CD4-positive, alpha-beta memory T cell (primary cell): ENCODE measurements around the gene METAP1. TPM values are rescaled to one million over a fixed set of nuclear protein-coding genes. Genes with fewer than 3 reads are reported as not detected.

Experiments
- CTCF ChIA-PET: fragments of 350-600 bp; sonication (Branson Sonifier 250); formaldehyde crosslinking; loops from one replicate; lab custom pipeline; 2021; ENCODE audit warnings: inconsistent platforms; ENCODE audit not compliant: partially characterized antibody; lab: Charles Lee
- POLR2A ChIA-PET: fragments of 350-600 bp; sonication (Branson Sonifier 250); formaldehyde crosslinking; loops from one replicate; lab custom pipeline; 2021; ENCODE audit not compliant: partially characterized antibody; lab: Charles Lee
- DNase-seq, 5 donors: peaks; one replicate each; pipeline versions ENCODE4 v3.0.0 to v3.0.0-alpha.2; 2020 to 2022; ENCODE audit warnings: mixed read lengths in 1 of 5
- H3K27ac ChIP-seq: one replicate; pipeline ENCODE4 v1.7.0; 2013; ENCODE audit warnings: low read depth, low read length
- H3K27me3 ChIP-seq: 2 replicates; pipeline ENCODE4 v1.7.0; 2013; ENCODE audit warnings: mild to moderate bottlenecking, low read length, moderate library complexity; ENCODE audit not compliant: insufficient read depth
- H3K36me3 ChIP-seq: 2 replicates; pipeline ENCODE4 v1.7.0; 2013; ENCODE audit warnings: mild to moderate bottlenecking, low read length, moderate library complexity; ENCODE audit not compliant: insufficient read depth
- H3K4me1 ChIP-seq: 2 replicates; pipeline ENCODE4 v1.7.0; 2013; ENCODE audit warnings: mild to moderate bottlenecking, low read length, moderate library complexity; ENCODE audit not compliant: insufficient read depth
- H3K4me3 ChIP-seq, 2 donors: one replicate each; pipeline ENCODE4 v1.7.0; 2013; ENCODE audit warnings: low read length in 2 of 2, mild to moderate bottlenecking in 1 of 2
- H3K9me3 ChIP-seq, 2 donors: one replicate each; pipeline ENCODE4 v1.7.0; 2013; ENCODE audit warnings: low read length in 2 of 2, control low read depth in 1 of 2; ENCODE audit not compliant: control insufficient read depth in 1 of 2
- H3K27ac Mint-ChIP-seq, 7 donors: one replicate each; pipeline ENCODE4 v1.8.0; 2020 to 2021; ENCODE audit warnings: mixed read lengths in 7 of 7, mild to moderate bottlenecking in 6 of 7, inconsistent platforms in 3 of 7, moderate library complexity in 3 of 7
- H3K27me3 Mint-ChIP-seq, 2 donors: one replicate each; pipeline ENCODE4 v1.8.0; 2020 to 2021; ENCODE audit warnings: mixed read lengths in 2 of 2
- H3K36me3 Mint-ChIP-seq, 2 donors: one replicate each; pipeline ENCODE4 v1.8.0; 2020 to 2021; ENCODE audit warnings: mixed read lengths in 2 of 2, inconsistent platforms in 1 of 2, mild to moderate bottlenecking in 1 of 2
- H3K4me1 Mint-ChIP-seq, 4 donors: one replicate each; pipeline ENCODE4 v1.8.0; 2020 to 2021; ENCODE audit warnings: mixed read lengths in 4 of 4, mild to moderate bottlenecking in 1 of 4
- H3K4me3 Mint-ChIP-seq, 8 donors: one replicate each; pipeline ENCODE4 v1.8.0; 2020 to 2021; ENCODE audit warnings: mixed read lengths in 8 of 8, mild to moderate bottlenecking in 7 of 8, moderate library complexity in 6 of 8, inconsistent platforms in 3 of 8
- H3K9me3 Mint-ChIP-seq, 8 donors: one replicate each; pipeline ENCODE4 v1.8.0; 2020 to 2021; ENCODE audit warnings: mixed read lengths in 8 of 8, mild to moderate bottlenecking in 5 of 8, inconsistent platforms in 3 of 8, moderate library complexity in 1 of 8
- intact Hi-C: fragments of 100-400 bp; cut with micrococcal nuclease; formaldehyde crosslinking; loops from one replicate; pipeline ENCODE4 v1.15.1; 2023
- polyA plus RNA-seq, 2 donors: library from polyadenylated mRNA; unstranded; fragments of 300-500 nt; fragmentation: Illumina TruSeq; gene quantifications; one replicate each; pipeline ENCODE4 v1.2.3, GENCODE V29; 2021
- total RNA-seq, 2 experiments: library from RNA; stranded (reverse); gene quantifications; one replicate each; pipeline ENCODE4 v1.2.3, GENCODE V29; 2021

Gene METAP1
- total RNA-seq, result 10 to 100 TPM; 36.4 to 36.7 TPM
- 10 to 100 TPM; 33.5 to 33.6 TPM for polyA plus RNA-seq

DNA sequence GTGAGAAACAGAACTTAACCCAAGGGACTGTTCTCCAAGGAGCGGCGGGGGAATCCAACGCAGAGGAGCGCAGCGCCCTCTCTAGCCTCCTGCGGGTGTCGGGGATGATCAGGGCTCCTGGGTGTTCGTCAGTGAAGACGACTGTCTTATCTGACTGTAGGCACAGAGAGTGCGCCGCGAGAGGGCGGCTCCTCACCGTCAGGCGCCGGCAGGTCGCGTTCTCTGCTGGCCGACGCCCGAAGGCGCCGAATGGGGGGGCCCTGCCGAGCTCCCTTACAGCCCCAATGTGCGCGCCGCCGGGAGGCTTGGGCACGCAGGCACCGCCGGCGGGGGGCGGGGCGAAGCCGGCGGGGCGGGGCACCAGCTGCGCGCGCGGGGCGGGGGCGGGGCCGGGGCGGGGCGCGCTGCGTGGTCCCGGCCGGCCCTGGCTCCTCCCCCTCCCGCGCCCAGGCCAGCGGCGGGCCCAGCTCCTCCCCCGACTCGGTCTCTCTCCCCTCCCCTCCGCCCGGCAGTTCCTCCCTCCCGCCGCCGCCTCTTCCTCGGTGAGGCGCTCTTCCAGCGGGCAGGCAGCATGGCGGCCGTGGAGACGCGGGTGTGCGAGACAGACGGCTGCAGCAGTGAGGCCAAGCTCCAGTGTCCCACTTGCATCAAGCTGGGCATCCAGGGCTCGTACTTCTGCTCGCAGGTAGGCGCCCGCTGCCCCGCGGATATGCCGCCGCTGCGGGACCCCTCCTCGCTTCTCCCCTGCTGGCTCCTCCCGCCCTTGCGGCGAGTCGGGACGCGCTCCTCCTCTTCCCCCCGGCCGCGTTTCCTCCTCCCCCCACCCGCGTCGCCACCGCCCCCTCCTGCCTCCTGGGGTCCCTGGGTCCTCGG is at the start of gene METAP1:
Gene METAP1 (plus strand): TSS at position 539 of the 873 bp plus-strand sequence. CDS start 33 bp downstream, at position 572.
- Mint-ChIP-seq H3K36me3 (peaks cover 0 to 4% of the 10 kb centered on the region in 2 donors), H3K27me3 (no peaks in the 10 kb centered on the region), H3K4me1 (peaks cover 23 to 47% (median 35%) of the 10 kb centered on the region in 4 donors), H3K4me3 (peak within 1 kb of the TSS; percentile 78 to 97 (median 91)), H3K27ac (peak within 1 kb of the TSS; percentile 92 to 100 (median 99)), H3K9me3 (no peaks in the 10 kb centered on the region)
- peak within 1 kb of the TSS; percentile 81 for H3K27ac ChIP-seq
- H3K4me1 ChIP-seq, result peaks cover 39% of the 10 kb centered on the region
- peak; percentile 95 to 98 (median 97) for DNase-seq
- no peaks in the 10 kb centered on the region for H3K9me3 ChIP-seq
- CTCF ChIA-PET, result interaction anchor here (0.7 to 9.7 kb wide), 54 partner anchors 10 to 951 kb away, joined by 3 to 373 read pairs (median 5); partner anchors contain the start of genes ADH5, DNAJB14, EIF4E and STPG2
- H3K36me3 ChIP-seq, result no peaks in the 10 kb centered on the region
- no peaks in the 10 kb centered on the region for H3K27me3 ChIP-seq
- intact Hi-C loops, result loop anchor here (1.0 to 10.0 kb wide), 16 partner anchors 48 to 957 kb away; partner anchors contain the start of genes ADH5, DAPP1, EIF4E and H2AZ1
- H3K4me3 ChIP-seq, result peak within 1 kb of the TSS; percentile 80 to 85
- POLR2A ChIA-PET, result interaction anchor here (0.7 to 5.3 kb wide), 31 partner anchors 10 to 954 kb away, joined by 3 to 80 read pairs (median 5); partner anchors contain the start of genes ADH5, DNAJB14, EIF4E and H2AZ1

DNA sequence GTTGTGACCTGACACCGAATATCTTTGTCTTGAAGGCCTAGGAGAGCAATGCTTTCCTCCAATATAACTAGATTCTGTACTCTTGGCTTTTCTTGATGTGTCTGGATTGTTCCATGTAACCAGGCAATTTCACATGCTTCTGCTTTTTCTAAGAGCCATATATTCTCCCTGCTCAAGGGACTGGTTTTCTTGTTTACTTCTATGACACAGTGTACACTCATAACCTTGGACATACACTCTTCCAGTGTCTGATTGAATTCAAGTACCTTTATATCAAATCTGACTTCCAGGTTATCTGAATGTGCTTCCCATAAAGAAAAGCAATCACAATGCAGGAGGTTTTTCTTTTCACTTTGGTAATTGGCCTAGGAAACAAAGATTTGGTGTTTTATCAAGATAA is 49.2 kb upstream of the METAP1 start:
- Mint-ChIP-seq H3K27me3 (no peaks in the 10 kb centered on the region), H3K9me3 (no peaks in the 10 kb centered on the region), H3K4me3 (no peak overlapping the region), H3K4me1 (no peaks in the 10 kb centered on the region), H3K36me3 (no peaks in the 10 kb centered on the region), H3K27ac (no peak overlapping the region)
- Histone ChIP-seq H3K27me3 (no peaks in the 10 kb centered on the region), H3K36me3 (no peaks in the 10 kb centered on the region), H3K27ac (no peak overlapping the region), H3K9me3 (no peaks in the 10 kb centered on the region), H3K4me1 (no peaks in the 10 kb centered on the region), H3K4me3 (no peak overlapping the region)
- POLR2A ChIA-PET, result no interaction called here
- CTCF ChIA-PET, result interaction anchor here (0.7 to 0.9 kb wide), 2 partner anchors 49 to 109 kb away, joined by 3 read pairs; partner anchors contain the start of gene METAP1
- no peak for DNase-seq
- intact Hi-C loops, result no loop called here

DNA sequence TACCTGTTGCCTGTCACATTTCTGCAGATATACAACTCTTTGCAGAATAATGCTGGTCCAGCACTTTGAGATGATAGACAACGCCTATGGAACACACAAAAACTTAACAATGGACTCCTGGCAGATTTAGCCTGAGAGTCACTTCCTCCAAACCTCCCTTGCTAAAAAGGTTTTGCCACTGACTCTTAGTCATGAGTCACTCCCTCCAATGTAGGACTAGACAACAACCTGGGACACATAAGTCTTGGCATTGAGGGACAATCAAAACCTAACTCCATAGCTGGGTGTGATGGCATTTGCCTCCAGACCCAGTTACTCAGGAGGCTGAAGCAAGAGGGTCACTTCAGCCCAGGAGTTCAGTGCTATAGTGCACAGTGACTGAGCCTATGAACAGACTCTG is 44.6 kb upstream of the METAP1 start:
- Mint-ChIP-seq H3K9me3 (no peaks in the 10 kb centered on the region), H3K36me3 (no peaks in the 10 kb centered on the region), H3K4me1 (no peaks in the 10 kb centered on the region), H3K4me3 (no peak overlapping the region), H3K27ac (no peak overlapping the region), H3K27me3 (peaks cover 8% of the 10 kb centered on the region in 2 donors)
- Histone ChIP-seq H3K9me3 (no peaks in the 10 kb centered on the region), H3K27ac (no peak overlapping the region), H3K36me3 (no peaks in the 10 kb centered on the region), H3K27me3 (no peaks in the 10 kb centered on the region), H3K4me3 (no peak overlapping the region), H3K4me1 (no peaks in the 10 kb centered on the region)
- intact Hi-C loops, result no loop called here
- POLR2A ChIA-PET, result no interaction called here
- DNase-seq, result no peak
- CTCF ChIA-PET, result interaction anchor here (1.1 to 2.2 kb wide), 2 partner anchors 10 to 44 kb away, joined by 3 to 12 read pairs; no protein-coding TSS in a partner anchor

DNA sequence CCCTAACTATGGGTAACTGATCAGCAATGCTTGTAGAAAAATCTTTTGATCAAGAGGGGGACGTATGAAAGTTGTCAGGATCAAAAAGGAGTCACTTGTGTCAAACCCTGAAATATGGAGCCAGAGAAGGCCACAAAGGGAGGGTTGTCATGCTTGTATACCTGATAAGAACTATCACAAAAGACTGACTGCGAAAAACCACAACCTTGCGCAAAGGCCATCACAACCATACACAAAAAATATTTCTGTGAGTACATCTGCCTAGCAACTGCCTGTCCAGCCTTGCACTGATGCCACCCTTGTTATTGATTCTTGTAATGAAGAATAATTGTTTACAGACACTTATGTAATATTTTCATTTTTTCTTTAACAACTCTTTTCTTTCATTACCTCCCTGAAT is 43.8 kb upstream of the METAP1 start:
- Mint-ChIP-seq H3K4me3 (no peak overlapping the region), H3K36me3 (no peaks in the 10 kb centered on the region), H3K9me3 (no peaks in the 10 kb centered on the region), H3K27me3 (peaks cover 8 to 10% of the 10 kb centered on the region in 2 donors), H3K27ac (no peak overlapping the region), H3K4me1 (no peaks in the 10 kb centered on the region)
- intact Hi-C loops, result no loop called here
- Histone ChIP-seq H3K4me1 (no peaks in the 10 kb centered on the region), H3K4me3 (no peak overlapping the region), H3K9me3 (no peaks in the 10 kb centered on the region), H3K36me3 (no peaks in the 10 kb centered on the region), H3K27ac (no peak overlapping the region), H3K27me3 (no peaks in the 10 kb centered on the region)
- ChIA-PET CTCF (interaction anchor here (2.2 kb wide), 1 partner anchor 10 kb away, joined by 12 read pairs; no protein-coding TSS in a partner anchor), POLR2A (no interaction called here)
- DNase-seq, result no peak

DNA sequence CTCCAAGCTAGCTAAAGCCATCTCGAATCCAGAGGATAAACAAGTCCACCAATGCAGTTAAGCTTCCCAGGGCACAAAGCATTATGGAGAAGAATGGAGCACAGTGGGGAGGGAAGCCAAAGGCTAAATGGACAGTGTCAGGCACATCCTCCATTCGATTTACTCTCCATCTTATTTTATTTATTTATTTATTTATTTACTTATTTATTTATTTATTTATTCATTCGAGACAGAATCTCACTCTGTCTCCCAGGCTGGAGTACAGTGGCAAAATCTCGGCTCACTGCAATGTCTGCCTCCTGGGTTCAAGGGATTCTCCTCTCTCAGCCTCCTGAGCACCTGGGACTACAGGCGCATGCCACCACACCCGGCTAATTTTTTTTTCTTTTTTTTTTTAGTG is 40.3 kb upstream of the METAP1 start:
- H3K27ac ChIP-seq, result no peak overlapping the region
- H3K27me3 ChIP-seq, result no peaks in the 10 kb centered on the region
- intact Hi-C loops, result no loop called here
- H3K4me3 Mint-ChIP-seq, result no peak overlapping the region
- H3K27me3 Mint-ChIP-seq, result peaks cover 8 to 11% of the 10 kb centered on the region in 2 donors
- ChIA-PET POLR2A (no interaction called here), CTCF (no interaction called here)
- H3K4me3 ChIP-seq, result no peak overlapping the region
- no peaks in the 10 kb centered on the region for H3K4me1 ChIP-seq
- DNase-seq, result no peak
- H3K27ac Mint-ChIP-seq, result no peak overlapping the region
- H3K4me1 Mint-ChIP-seq, result no peaks in the 10 kb centered on the region
- no peaks in the 10 kb centered on the region for H3K9me3 Mint-ChIP-seq
- no peaks in the 10 kb centered on the region for H3K36me3 Mint-ChIP-seq
- no peaks in the 10 kb centered on the region for H3K9me3 ChIP-seq
- H3K36me3 ChIP-seq, result no peaks in the 10 kb centered on the region

DNA sequence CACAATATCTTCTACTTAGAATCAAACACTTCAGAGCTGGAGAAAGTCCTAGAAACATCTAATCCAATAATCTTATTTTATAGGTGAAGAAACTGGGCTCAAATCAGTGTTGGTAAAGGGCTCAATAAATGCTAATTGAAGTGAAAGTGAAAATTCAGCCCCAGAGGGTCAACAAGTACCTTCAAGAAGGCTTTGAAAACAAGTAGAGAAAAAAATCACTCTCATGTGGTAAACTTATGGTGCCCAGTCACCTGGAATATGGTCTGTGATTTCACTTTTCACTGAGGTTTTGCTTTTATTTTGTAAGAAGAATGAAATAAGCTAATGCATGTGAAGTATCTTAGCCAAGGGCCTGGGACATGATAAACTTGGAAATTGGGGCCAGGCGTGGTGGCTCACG is 37.5 kb upstream of the METAP1 start:
- Histone ChIP-seq H3K27me3 (no peaks in the 10 kb centered on the region), H3K9me3 (no peaks in the 10 kb centered on the region), H3K27ac (no peak overlapping the region), H3K4me3 (no peak overlapping the region), H3K4me1 (no peaks in the 10 kb centered on the region), H3K36me3 (no peaks in the 10 kb centered on the region)
- no peak overlapping the region for H3K27ac Mint-ChIP-seq
- no peaks in the 10 kb centered on the region for H3K9me3 Mint-ChIP-seq
- H3K4me3 Mint-ChIP-seq, result no peak overlapping the region
- DNase-seq, result no peak
- H3K36me3 Mint-ChIP-seq, result no peaks in the 10 kb centered on the region
- ChIA-PET POLR2A (no interaction called here), CTCF (no interaction called here)
- intact Hi-C loops, result no loop called here
- H3K27me3 Mint-ChIP-seq, result peaks cover 8 to 11% of the 10 kb centered on the region in 2 donors
- H3K4me1 Mint-ChIP-seq, result no peaks in the 10 kb centered on the region

DNA sequence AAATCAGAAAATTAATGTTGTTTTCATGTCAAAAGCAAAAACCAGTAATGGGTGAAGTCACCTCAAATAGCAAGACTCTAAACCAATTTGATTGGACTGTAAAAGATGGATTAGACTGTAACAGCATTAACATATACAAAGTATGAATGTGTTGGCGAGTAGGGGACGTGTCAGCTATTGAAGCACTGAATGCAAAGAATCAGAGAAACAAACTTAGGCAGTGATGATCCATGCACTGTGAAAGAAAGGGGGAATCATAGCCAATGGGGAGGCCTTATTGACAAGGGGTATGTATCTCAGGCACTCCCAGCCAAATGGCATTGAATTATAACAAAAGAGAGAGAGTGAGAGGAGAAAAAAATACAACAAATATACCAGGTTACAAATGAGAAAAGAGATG is 36.1 kb upstream of the METAP1 start:
- POLR2A ChIA-PET, result no interaction called here
- H3K9me3 ChIP-seq, result no peaks in the 10 kb centered on the region
- H3K4me1 ChIP-seq, result no peaks in the 10 kb centered on the region
- intact Hi-C loops, result no loop called here
- H3K4me1 Mint-ChIP-seq, result no peaks in the 10 kb centered on the region
- no peak overlapping the region for H3K27ac Mint-ChIP-seq
- peaks cover 6 to 11% of the 10 kb centered on the region in 2 donors for H3K27me3 Mint-ChIP-seq
- no peak overlapping the region for H3K27ac ChIP-seq
- H3K9me3 Mint-ChIP-seq, result no peaks in the 10 kb centered on the region
- no peak overlapping the region for H3K4me3 ChIP-seq
- CTCF ChIA-PET, result no interaction called here
- no peaks in the 10 kb centered on the region for H3K36me3 Mint-ChIP-seq
- no peak for DNase-seq
- no peak overlapping the region for H3K4me3 Mint-ChIP-seq
- H3K36me3 ChIP-seq, result no peaks in the 10 kb centered on the region
- no peaks in the 10 kb centered on the region for H3K27me3 ChIP-seq
